HG03280 (cell line): ENCODE measurements around the gene PLPPR4.
"Not testable (repeated sequence)": the region's sequence is repeated elsewhere in the genome, so short reads cannot be mapped to it uniquely, and the experiment has no call there.

Experiments
- ATAC-seq: cut with Tn5 transposase; IDR thresholded peaks from one replicate; pipeline ENCODE4 v1.9.1; 2021; ENCODE audit warnings: mild to moderate bottlenecking, moderate library complexity; ENCODE audit not compliant: unreplicated experiment

The PLPPR4 gene

DNA sequence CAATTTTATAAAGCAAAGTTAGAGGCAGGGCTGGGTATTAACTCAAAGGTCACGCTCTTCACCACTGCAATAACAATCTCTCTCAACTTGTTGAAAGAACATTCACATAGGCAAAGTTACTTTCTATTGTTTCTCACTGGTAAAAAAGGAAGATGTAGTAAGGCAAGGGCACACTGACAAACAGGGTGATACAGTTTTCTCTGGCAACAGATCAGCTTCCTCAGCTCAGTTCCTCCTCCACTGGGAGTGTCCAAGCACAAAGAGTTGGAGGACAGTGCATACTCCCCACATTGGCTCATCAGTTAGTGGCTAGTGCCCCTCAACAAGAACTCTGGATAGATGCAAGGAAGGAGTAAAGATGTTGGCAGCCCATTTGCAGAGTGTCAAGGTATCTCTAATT lies 3.7 kb downstream of the PLPPR4 start:
- ATAC-seq, result no peak

- ATAC-seq, result no peak
These were observed 5.0 kb downstream of the PLPPR4 start for GRCh38 chr1:99269321-99269720.

DNA sequence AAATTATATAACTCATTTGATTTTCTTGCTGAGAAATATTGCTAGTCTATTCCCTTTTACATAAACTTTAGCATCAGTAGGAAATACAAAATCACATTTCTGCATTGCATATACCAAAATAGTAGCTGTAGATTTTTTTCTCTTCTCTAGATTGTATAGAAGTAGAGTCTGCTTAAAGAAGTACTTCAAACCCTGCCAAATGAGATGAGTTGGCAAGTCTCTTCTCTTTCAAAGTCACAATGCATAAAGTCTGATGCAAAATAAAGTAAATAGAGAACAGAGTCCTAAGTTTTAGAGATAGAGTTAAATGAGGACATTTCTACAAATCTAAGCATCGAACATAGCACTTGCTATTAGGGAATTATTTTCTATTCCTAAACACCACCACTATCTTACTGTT lies 6.4 kb downstream of the PLPPR4 start:
- no peak for ATAC-seq

GRCh38 chr1:99271249-99271648 lies 7.0 kb downstream of the PLPPR4 start:
- ATAC-seq, result no peak

DNA sequence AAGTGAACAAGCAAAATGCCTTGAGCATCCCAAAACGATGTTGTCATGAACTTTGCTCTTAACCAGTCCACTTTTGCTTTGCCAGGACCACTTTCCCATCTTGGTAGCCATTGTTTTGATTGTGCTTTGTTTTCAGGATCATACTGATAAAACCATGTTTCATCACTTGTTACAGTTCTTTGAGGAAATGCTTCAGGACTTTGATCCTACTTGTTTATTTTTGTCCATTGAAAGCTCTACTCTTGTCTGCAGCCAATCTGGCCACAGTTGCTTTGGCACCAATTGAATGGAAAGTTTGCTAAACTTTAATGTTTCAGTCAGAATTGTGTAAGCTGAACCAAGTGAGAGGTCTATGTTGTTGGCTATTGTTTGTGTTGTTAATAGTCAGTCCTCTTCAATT lies 12.8 kb downstream of the PLPPR4 start:
- no peak for ATAC-seq

GRCh38 chr1:99279525-99279924 lies 15.2 kb downstream of the PLPPR4 start:
- no peak for ATAC-seq

DNA sequence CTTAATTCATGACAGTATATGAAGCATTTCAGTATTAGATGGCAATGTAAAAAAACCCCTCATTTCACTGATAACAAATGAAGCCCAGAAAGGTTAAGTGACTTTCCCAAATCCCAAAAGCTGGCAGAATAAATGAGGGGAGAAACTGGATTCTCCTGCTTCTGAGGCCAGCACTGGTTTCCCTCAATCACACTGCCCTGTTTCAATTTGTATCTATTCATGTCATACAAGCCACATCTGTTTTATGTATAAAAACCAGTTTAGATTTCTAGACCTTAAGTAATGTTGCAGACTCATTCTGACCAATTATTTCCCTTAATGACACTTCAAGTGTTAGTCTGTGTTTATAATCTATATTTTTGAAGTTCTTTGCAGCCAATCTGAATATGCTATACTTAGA lies 16.8 kb downstream of the PLPPR4 start:
- ATAC-seq, result no peak

GRCh38 chr1:99282536-99282935 lies 18.2 kb downstream of the PLPPR4 start:
- no peak for ATAC-seq

- ATAC-seq, result not testable (repeated sequence)
These were observed 19.2 kb downstream of the PLPPR4 start for GRCh38 chr1:99283521-99283920.

DNA sequence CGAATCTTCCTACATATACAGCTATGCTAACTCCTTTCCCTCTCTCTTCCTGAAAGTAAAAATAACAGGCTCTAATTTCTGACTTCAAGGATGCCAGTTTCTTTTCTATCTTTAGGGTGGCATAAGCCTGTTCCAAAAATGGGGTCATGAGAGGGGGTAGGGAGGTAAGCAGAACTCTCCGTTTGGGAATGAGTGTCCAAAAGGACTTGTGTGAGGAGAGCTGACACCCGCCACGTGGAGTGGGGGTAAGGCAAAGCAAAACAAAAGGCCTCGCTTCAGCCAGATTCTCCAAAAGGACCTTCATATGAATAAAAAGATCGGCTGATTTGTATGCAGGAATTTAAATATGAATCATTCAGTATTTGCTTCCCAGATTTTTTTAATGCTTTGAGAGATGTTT lies 28.6 kb downstream of the PLPPR4 start:
- ATAC-seq, result no peak

DNA sequence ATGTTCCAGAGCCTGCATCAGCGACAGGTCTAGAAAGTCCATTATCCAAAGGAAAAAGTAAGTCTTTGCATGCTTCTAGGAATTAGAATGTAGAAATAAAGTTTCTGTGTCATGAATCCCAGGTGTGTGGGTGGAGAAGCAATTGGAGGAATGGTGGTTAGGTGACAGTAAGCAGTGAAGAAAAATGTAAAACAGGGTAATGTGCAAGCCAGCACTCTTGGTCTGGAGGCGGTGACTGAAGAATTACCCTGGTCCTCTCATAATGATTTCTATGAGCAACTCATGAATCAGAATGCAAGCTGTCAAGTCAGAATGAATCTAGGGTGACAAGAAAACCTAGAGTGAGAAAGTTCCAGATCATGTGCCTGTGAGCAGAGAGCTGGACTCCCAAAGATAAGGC lies 33.6 kb downstream of the PLPPR4 start:
- ATAC-seq, result no peak

- ATAC-seq, result no peak
These were observed 40.5 kb downstream of the PLPPR4 start for GRCh38 chr1:99304725-99305282.

GRCh38 chr1:99305626-99306025 lies 41.3 kb downstream of the PLPPR4 start:
- no peak for ATAC-seq

GRCh38 chr1:99306056-99306455 lies 41.8 kb downstream of the PLPPR4 start:
- ATAC-seq, result no peak

DNA sequence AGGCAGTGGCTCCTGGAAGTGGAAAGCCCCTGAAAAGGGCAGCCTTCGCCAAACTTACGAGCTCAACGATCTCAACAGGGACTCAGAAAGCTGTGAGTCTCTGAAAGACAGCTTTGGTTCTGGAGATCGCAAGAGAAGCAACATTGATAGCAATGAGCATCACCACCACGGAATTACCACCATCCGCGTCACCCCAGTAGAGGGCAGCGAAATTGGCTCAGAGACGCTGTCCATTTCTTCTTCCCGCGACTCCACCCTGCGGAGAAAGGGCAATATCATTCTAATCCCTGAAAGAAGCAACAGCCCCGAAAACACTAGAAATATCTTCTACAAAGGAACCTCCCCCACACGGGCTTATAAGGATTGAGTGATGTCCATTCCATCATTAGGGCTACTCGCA lies 42.4 kb downstream of the PLPPR4 start:
- no peak for ATAC-seq

DNA sequence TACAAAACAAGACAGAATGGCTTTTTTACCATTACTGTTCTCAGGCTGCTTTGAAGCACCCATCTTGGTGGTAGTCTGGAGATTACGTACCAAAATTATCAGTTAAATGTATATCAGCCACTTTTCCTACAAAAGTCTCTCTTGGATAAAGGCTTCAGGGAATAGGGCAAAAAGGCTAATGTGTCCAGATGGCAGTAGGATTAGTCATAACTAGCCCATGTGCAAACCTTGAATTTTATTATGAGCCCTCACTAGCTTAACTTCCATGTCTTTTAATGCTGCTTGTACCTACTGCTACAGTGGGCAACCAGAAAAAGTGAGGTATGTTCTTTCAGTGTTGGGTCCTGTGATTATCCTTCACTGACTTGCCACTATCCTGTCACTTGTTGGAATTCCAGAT lies 51.0 kb downstream of the PLPPR4 start:
- ATAC-seq, result no peak

GRCh38 chr1:99326215-99326949 lies 62.1 kb downstream of the PLPPR4 start:
- no peak for ATAC-seq

GRCh38 chr1:99327357-99327756 lies 63.1 kb downstream of the PLPPR4 start:
- ATAC-seq, result no peak

GRCh38 chr1:99328171-99328570 lies 63.9 kb downstream of the PLPPR4 start:
- ATAC-seq, result no peak

GRCh38 chr1:99331083-99331482 lies 66.8 kb downstream of the PLPPR4 start:
- ATAC-seq, result no peak

- no peak for ATAC-seq
These were observed 67.3 kb downstream of the PLPPR4 start for GRCh38 chr1:99331636-99332035.

GRCh38 chr1:99332561-99332960 lies 68.3 kb downstream of the PLPPR4 start:
- ATAC-seq, result no peak

DNA sequence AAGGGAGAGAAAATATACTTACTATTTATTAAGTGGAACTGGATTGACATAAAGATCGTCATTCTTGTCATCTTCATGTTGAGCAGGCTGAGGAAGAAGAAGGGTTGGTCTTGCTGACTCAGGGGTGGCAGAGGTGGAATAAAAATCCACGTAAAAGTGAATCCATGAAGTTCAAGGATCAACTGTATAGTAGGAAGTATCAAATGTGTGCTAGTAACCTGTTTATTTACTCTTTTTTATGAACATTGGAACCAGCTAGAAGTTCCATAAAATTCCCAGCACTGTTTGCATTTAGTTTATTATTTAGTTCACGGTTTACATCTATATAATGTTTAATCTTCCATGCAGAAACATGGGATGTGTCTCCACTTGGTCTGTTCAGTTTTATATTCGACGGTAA lies 70.7 kb downstream of the PLPPR4 start:
- no peak for ATAC-seq
